UCSD-AML1 (cell line): ENCODE measurements around the gene AKR7A3.
"Not testable (repeated sequence)": the region's sequence is repeated elsewhere in the genome, so short reads cannot be mapped to it uniquely, and the experiment has no call there.

ENCODE experiments used
- DNase-seq: peaks from one replicate; lab custom pipeline; 2025; ENCODE audit not compliant: unreplicated experiment; lab: John Stamatoyannopoulos, UW

AKR7A3 gene

GRCh38 chr1:19288324-19289241 is at the start of gene AKR7A3:
AKR7A3 (minus strand) TSS chr1:19288770; CDS start chr1:19288709, 61 bp downstream.
- not testable (repeated sequence) for DNase-seq

- DNase-seq, result no peak
These were observed 49.8 kb upstream of the AKR7A3 start for GRCh38 chr1:19338323-19338762.

GRCh38 chr1:19337289-19337688 is 48.7 kb upstream of the AKR7A3 start:
- DNase-seq, result no peak

DNA sequence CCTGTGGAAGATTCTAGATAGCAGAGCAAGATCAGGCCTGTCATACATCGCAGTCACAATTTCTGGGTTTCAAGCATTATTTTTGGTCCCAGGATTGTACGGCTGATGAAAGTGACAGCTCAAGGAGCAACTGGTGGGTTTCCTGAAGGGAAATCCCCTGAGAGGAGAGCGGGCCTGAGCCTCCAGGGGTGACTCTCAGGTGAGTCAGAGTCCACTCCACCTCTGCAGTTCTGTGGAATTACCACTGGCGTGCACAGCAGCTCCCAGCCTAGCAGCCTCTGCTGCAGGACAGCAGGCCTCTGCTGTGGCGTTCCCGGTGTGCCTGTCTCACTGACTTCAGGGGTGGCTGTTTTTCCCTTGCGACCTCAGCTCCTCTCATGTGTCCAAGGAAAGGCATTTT is 48.0 kb upstream of the AKR7A3 start:
- no peak for DNase-seq

GRCh38 chr1:19333587-19334354 is 45.2 kb upstream of the AKR7A3 start:
- no peak for DNase-seq

GRCh38 chr1:19332832-19333231 is 44.3 kb upstream of the AKR7A3 start:
- no peak for DNase-seq

DNA sequence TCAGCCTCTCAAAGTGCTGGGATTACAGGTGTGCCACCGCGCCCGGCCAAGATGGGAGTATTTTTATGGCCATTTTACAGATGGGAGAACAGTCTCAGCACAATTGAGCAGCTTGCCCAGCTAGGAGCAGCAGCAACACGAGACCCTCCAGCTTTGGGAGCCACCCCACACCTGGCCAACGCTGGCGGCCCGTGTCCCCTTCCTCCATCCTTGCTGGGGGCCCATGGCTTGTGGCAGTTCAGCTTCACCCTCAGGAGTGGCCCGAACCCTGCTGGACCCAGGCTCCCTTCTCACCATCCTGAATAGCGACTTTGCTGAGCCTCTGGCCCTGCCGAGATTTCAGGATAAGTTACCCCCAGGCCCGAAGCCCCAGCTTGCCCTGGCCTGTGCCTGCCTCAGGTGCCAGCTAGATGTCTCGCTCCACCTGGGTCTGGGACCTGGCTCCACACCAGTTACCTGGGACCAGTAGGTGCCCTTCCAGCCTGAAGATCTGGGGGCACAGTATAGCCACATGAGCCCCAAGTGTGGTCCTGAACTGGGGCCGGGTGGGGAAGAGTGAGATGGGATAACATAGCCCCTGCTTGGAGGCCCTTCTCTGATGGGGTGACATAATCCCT is 42.8 kb upstream of the AKR7A3 start:
- DNase-seq, result no peak

GRCh38 chr1:19330449-19331135 is 42.0 kb upstream of the AKR7A3 start:
- DNase-seq, result no peak

DNA sequence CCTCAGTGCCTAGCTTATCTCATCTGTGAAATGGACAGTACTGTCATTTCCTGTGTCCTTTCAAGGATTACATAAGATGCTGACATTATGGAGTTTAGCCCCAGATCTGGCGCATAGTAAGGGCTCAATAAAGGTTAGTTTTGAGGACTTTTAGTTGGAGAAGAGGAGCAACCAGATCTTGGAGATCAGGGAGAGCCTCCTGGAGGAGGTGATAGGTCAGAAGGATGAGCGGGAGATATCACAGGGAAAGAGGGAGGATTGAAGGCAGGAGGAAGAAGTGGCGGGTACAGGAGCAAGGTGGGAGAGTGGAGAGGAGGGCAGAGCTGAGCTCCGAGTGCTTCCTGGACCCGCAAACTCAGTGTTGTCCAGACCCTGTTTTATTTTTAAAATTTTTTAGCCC is 41.0 kb upstream of the AKR7A3 start:
- no peak for DNase-seq

DNA sequence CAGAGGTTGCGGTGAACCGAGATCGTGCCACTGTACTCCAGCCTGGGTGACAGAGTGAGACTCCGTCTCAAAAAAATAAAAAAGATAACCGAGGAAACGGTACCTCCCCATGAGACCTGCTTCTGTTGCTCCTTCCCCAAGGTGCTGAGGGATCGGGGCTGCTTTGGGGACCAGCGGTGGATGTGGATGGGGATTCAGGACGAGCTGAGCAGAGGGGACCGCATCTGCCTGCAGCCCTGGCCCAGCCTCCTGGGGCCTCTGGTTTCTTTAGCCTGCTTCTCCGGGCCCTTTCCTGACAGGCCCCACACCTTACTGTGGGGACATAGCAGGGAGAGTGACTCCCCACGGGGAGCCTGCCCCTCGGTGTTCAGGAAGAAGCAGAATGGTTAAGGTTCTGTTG is 40.6 kb upstream of the AKR7A3 start:
- DNase-seq, result no peak

DNA sequence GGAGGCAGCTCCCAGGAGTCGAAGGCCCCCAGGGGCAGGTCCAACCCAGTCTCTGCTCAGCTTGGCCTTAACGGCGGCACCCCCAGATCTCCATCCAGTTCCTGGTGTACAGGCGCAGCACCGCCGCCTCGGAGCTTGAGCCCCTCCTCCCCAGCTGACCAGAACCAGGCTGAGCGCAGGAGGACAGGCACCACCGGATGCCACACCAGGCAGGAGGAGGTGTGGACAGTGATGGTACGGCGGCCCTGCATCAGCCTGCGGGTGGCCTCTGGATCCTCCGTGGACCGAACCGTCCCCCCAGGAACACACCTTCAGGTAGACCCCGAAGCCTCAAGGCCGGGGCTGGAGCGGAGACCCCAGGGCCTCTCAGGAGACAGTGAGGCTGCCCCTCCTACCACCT is 39.9 kb upstream of the AKR7A3 start:
- DNase-seq, result no peak

- no peak for DNase-seq
These were observed 39.2 kb upstream of the AKR7A3 start for GRCh38 chr1:19327736-19328135.

GRCh38 chr1:19327301-19327700 is 38.7 kb upstream of the AKR7A3 start:
- no peak for DNase-seq

- DNase-seq, result no peak
These were observed 38.1 kb upstream of the AKR7A3 start for GRCh38 chr1:19326748-19327065.

DNA sequence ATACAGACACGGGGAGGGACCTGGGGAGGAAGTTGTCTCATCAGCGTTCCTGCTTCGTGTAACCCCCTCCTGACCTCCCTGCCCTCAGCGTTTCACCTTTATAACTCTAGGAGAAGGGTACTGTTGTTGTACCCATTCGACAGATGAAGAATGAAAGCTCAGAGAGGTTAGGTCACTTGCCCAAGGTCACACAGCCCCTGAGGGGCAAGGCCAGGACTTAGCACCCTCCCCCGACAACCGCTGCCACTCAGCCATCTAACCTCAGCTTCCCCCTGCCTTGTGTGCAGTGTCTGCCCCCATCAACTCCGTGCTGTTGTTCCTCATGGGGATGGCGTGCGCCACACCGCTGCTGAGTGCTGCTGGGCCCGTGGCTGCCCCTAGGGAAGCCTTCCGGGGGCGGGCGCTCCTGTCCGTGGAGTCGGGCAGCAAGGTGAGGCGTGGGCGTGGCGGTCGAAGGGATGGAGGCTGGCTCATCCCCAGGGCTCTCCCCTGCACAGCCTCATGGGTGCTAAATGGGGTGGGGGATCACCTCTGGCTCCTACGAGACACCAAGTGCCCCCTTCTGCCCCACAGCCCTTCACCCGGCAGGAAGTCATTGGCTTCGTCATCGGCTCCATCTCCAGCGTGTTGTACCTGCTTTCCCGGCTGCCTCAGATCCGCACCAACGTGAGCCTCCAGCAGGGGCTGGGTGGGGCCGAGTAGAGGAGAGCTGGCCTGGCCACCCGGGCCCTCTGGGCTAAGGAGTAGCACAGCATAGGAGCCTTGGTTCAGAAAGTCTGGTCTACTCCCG is 37.6 kb upstream of the AKR7A3 start:
- peak; percentile 61 for DNase-seq

DNA sequence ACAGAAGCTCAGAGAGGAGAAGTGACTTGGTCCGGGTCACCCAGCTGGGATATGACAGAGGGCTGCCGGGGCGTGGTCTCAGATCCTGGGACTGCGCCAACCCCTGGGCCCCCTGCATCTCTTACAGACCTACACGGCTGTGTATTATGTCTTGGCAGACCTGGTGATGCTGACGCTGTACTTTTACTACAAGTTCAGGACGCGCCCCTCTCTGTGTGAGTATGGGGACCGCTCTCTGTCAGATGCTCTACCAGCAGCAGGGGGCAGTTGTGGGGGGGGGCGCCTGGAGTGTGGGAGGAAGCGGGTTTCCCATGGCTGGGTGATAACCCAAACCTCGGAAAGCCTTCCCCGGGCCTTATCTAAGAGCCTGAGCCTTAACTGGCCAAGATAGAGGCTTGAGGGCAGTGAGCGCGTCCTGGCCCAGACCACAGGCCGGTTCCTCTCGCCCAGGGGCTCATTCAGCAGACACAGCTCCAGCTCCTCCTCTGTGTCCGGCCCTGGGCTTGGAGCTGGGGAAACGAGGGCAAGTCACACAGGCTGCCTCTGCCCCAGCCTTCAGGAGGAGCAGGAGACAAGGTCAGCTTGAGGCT is 36.9 kb upstream of the AKR7A3 start:
- peak; percentile 74 for DNase-seq

DNA sequence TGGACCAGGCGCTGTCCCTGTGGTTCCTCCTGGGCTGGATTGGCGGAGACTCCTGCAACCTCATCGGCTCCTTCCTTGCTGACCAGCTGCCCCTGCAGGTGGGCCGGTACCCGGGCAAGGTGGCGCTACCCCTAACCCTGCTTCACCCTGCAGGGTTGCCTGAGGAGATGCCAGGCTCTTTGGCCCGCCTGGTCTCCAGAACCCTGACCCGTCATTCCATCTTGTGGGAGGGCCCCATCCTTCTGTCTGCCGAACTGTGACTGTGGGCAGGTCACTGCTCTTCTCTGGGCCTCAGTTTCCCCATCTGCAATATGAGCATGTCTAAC is 36.1 kb upstream of the AKR7A3 start:
- no peak for DNase-seq

GRCh38 chr1:19323987-19324664 is 35.6 kb upstream of the AKR7A3 start:
- DNase-seq, result no peak

DNA sequence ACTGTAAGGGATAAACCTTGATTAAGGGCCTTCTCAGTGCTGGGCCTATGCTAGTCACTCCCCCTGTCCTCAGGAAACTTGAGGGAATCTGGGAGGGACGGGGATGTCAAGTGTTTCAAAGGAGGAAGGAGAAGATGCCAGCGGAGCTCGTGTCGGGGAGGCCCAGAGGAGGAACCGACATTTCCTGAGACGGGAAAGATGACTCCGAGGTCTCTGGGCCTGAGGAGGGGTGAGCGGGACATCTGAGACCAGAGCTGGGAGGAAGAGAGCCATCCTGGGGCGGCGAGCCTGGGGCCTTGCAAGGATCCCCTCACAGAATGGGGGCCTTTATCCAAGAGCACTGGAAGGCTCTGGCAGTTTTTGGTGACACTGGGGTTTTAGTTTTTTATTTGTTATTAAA is 33.9 kb upstream of the AKR7A3 start:
- no peak for DNase-seq

- no peak for DNase-seq
These were observed 32.5 kb upstream of the AKR7A3 start for GRCh38 chr1:19321071-19321470.
